RWPE2 (cell line): ENCODE measurements around the gene TMEM163.

Experiments used
- ATAC-seq: fragments of 200-7000 bp; cut with Tn5 transposase; 3 replicates; pipeline ENCODE4 v1.9.1; 2021; ENCODE audit warnings: low read depth
- DNase-seq: peaks from one replicate; pipeline ENCODE4 v3.0.0-alpha.2; 2020; ENCODE audit warnings: low spot score
- H3K27ac ChIP-seq: fragments of 450-650 bp; 2 replicates; pipeline ENCODE4 v1.5.1; 2017; ENCODE audit warnings: mild to moderate bottlenecking; ENCODE audit not compliant: poor library complexity, severe bottlenecking
- H3K27me3 ChIP-seq: fragments of 250-450 bp; sonication (Bioruptor Pico); 2 replicates; pipeline ENCODE4 v1.5.1; 2021; ENCODE audit warnings: mild to moderate bottlenecking, moderate library complexity; ENCODE audit not compliant: insufficient read depth, poor library complexity, severe bottlenecking
- H3K36me3 ChIP-seq: fragments of 250-450 bp; sonication (Bioruptor Pico); 2 replicates; pipeline ENCODE4 v1.5.1; 2020; ENCODE audit warnings: low read depth, mild to moderate bottlenecking, moderate library complexity
- H3K4me1 ChIP-seq: fragments of 250-450 bp; sonication (Bioruptor Pico); 2 replicates; pipeline ENCODE4 v1.5.1; 2021; ENCODE audit warnings: mild to moderate bottlenecking, moderate library complexity; ENCODE audit not compliant: insufficient read depth, poor library complexity, severe bottlenecking
- H3K4me3 ChIP-seq: fragments of 250-450 bp; sonication (Bioruptor Pico); 2 replicates; pipeline ENCODE4 v1.5.1; 2021; ENCODE audit warnings: mild to moderate bottlenecking, moderate library complexity; ENCODE audit not compliant: severe bottlenecking
- H3K9me3 ChIP-seq: fragments of 250-450 bp; sonication (Bioruptor Pico); 2 replicates; pipeline ENCODE4 v1.5.1; 2021; ENCODE audit warnings: mild to moderate bottlenecking, moderate library complexity; ENCODE audit not compliant: severe bottlenecking
- TF ChIP-seq, protein P1 (sequence below): fragments of 450-650 bp; IDR thresholded peaks from one replicate; pipeline ENCODE4 v1.5.1; 2017; ENCODE audit warnings: mild to moderate bottlenecking, moderate library complexity; ENCODE audit not compliant: poor library complexity, severe bottlenecking

TMEM163 gene

GRCh38 chr2:134737671-134738070 lies 18.9 kb upstream of the TMEM163 start:
- Histone ChIP-seq H3K4me1 (peaks cover 2% of the 10 kb centered on the region), H3K36me3 (no peaks in the 10 kb centered on the region), H3K27me3 (no peaks in the 10 kb centered on the region), H3K4me3 (no peak overlapping the region), H3K9me3 (no peaks in the 10 kb centered on the region), H3K27ac (no peak overlapping the region)
- TF ChIP-seq, protein P1, sequence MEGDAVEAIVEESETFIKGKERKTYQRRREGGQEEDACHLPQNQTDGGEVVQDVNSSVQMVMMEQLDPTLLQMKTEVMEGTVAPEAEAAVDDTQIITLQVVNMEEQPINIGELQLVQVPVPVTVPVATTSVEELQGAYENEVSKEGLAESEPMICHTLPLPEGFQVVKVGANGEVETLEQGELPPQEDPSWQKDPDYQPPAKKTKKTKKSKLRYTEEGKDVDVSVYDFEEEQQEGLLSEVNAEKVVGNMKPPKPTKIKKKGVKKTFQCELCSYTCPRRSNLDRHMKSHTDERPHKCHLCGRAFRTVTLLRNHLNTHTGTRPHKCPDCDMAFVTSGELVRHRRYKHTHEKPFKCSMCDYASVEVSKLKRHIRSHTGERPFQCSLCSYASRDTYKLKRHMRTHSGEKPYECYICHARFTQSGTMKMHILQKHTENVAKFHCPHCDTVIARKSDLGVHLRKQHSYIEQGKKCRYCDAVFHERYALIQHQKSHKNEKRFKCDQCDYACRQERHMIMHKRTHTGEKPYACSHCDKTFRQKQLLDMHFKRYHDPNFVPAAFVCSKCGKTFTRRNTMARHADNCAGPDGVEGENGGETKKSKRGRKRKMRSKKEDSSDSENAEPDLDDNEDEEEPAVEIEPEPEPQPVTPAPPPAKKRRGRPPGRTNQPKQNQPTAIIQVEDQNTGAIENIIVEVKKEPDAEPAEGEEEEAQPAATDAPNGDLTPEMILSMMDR: no peak
- no peak for ATAC-seq
- DNase-seq: no peak

- ATAC-seq (peak; percentile 97), DNase-seq (no peak)
- Histone ChIP-seq H3K27ac (no peak overlapping the region), H3K4me3 (no peak overlapping the region), H3K36me3 (no peaks in the 10 kb centered on the region), H3K27me3 (no peaks in the 10 kb centered on the region), H3K9me3 (no peaks in the 10 kb centered on the region), H3K4me1 (peaks cover 2% of the 10 kb centered on the region)
- TF ChIP-seq, protein P1: no peak
Observed at GRCh38 chr2:134736167-134736880, 17.5 kb upstream of the TMEM163 start.

DNA sequence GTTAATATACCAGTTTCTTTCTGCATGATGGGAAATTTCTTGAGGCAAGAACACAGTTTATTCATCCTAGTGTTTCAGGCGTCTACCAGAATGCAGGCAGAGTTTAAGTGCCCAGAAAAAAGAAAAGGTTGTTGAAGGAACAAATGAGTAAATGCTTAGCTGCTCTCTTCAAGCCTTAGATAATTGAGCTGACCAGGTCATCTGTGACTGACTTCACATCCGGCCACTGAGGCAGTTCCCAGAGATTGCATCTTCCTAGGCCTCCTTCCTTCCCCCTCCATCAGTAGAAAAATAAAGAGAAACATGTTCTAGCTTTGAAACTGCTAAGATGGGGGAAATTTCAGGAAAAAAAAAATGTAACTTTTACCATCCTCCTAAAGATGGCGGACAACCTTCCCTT lies 9.4 kb upstream of the TMEM163 start:
- DNase-seq (no peak), ATAC-seq (no peak)
- no peaks in the 10 kb centered on the region for H3K36me3 ChIP-seq
- H3K27me3 ChIP-seq: peaks cover 10% of the 10 kb centered on the region
- TF ChIP-seq, protein P1: no peak
- no peak overlapping the region for H3K27ac ChIP-seq
- H3K4me1 ChIP-seq: no peaks in the 10 kb centered on the region
- no peak overlapping the region for H3K4me3 ChIP-seq
- H3K9me3 ChIP-seq: no peaks in the 10 kb centered on the region

DNA sequence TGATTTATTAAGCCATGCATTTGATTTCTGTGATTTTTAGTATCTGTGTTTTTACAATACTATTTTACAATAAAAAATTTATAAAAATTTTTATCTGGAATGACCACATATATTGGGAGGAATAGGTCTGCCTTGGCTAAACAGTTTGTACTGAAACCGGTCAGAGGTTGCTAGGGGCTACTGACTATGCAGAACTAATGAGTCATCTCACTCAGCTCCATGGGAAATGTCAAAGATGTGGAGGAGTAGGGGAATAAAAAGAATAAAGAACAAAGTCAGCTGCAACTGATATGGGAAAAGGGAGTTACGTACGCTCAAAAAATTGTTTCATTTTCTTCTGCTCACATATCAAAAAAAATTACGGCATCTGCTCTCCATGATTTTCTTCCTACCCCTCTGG lies 8.6 kb upstream of the TMEM163 start:
- no peak for DNase-seq
- peak; percentile 66; the same call in 2 of the 3 replicates for ATAC-seq
- Histone ChIP-seq H3K27me3 (peaks cover 17% of the 10 kb centered on the region), H3K27ac (no peak overlapping the region), H3K9me3 (no peaks in the 10 kb centered on the region), H3K4me3 (no peak overlapping the region), H3K4me1 (no peaks in the 10 kb centered on the region), H3K36me3 (no peaks in the 10 kb centered on the region)
- TF ChIP-seq, protein P1: no peak

DNA sequence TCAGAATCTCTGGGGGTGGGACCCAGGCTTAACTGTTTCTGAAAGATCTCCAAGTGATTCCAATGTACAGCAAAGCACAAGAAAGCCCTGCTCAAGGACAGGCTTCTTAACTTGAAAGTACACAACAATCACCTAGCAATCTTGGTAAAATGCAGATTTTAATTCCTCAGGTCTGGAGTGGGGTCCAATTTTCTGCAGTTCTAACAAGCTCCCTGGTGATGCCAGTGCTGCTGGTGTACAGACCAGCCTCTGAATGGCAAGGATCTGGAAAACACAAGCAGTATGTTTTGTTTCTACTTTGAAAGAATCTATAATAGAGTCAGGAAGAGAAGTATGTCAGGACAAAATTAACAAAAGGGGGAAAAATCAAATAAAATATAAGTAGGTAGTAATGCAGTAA lies 7.8 kb upstream of the TMEM163 start:
- Histone ChIP-seq H3K9me3 (no peaks in the 10 kb centered on the region), H3K27me3 (peaks cover 25% of the 10 kb centered on the region), H3K27ac (no peak overlapping the region), H3K4me1 (no peaks in the 10 kb centered on the region), H3K36me3 (no peaks in the 10 kb centered on the region), H3K4me3 (no peak overlapping the region)
- no peak for DNase-seq
- no peak for ATAC-seq
- TF ChIP-seq, protein P1: no peak
